Stomach smooth muscle (tissue), 2 donors: ENCODE results near the gene CBX1.

Experiments used
- H3K27ac ChIP-seq: one replicate; pipeline ENCODE4 v1.7.0; 2013; ENCODE audit warnings: mild to moderate bottlenecking, low read length, inconsistent platforms
- H3K27me3 ChIP-seq, 2 donors: one replicate each; pipeline ENCODE4 v1.7.0; 2013; ENCODE audit warnings: low read length in 2 of 2; ENCODE audit not compliant: insufficient read depth in 2 of 2, control insufficient read depth in 1 of 2
- H3K36me3 ChIP-seq, 2 donors: one replicate each; pipeline ENCODE4 v1.7.0; 2013; ENCODE audit warnings: low read length in 2 of 2; ENCODE audit not compliant: control insufficient read depth in 2 of 2, insufficient read depth in 2 of 2
- H3K4me1 ChIP-seq: one replicate; pipeline ENCODE4 v1.7.0; 2013; ENCODE audit warnings: low read length; ENCODE audit not compliant: control insufficient read depth, insufficient read depth
- H3K4me3 ChIP-seq, 2 donors: one replicate each; pipeline ENCODE4 v1.7.0; 2013; ENCODE audit warnings: low read length in 2 of 2
- H3K9ac ChIP-seq, 2 donors: one replicate each; pipeline ENCODE4 v1.7.0; 2013; ENCODE audit warnings: low read length in 2 of 2, mild to moderate bottlenecking in 1 of 2
- H3K9me3 ChIP-seq, 2 donors: one replicate each; pipeline ENCODE4 v1.7.0; 2013; ENCODE audit warnings: low read length in 2 of 2; ENCODE audit not compliant: control insufficient read depth in 2 of 2
- donor health status: healthy.
- donor health status: Pancreatic carcinoma.

The CBX1 gene

GRCh38 chr17:48025040-48025903 is 76.0 kb downstream of the CBX1 start:
- H3K4me3 ChIP-seq: peak overlapping the region; percentile 81 to 84
- H3K9ac ChIP-seq: peak overlapping the region; percentile 4 to 47
- peak overlapping the region; percentile 91 for H3K27ac ChIP-seq

GRCh38 chr17:48024149-48025039 is 76.9 kb downstream of the CBX1 start:
- no peaks in the 10 kb centered on the region for H3K27me3 ChIP-seq
- H3K9me3 ChIP-seq: no peaks in the 10 kb centered on the region
- H3K4me3 ChIP-seq: peak overlapping the region; percentile 52 to 84
- H3K36me3 ChIP-seq: no peaks in the 10 kb centered on the region
- H3K27ac ChIP-seq: peak overlapping the region; percentile 91
- H3K4me1 ChIP-seq: peaks cover 35% of the 10 kb centered on the region
- H3K9ac ChIP-seq: peak overlapping the region; percentile 29 to 62

More at GRCh38 chr17:48025040-48025903, 76.0 kb downstream of the CBX1 start:
- Histone ChIP-seq H3K36me3 (no peaks in the 10 kb centered on the region), H3K9me3 (no peaks in the 10 kb centered on the region), H3K4me1 (peaks cover 35% of the 10 kb centered on the region), H3K27me3 (no peaks in the 10 kb centered on the region)

GRCh38 chr17:48023400-48024148 is 77.7 kb downstream of the CBX1 start:
- Histone ChIP-seq H3K27ac (peak overlapping the region; percentile 91), H3K9ac (peak overlapping the region; percentile 47 to 62), H3K4me3 (peak overlapping the region; percentile 52 to 84), H3K4me1 (peaks cover 35% of the 10 kb centered on the region), H3K36me3 (no peaks in the 10 kb centered on the region), H3K9me3 (no peaks in the 10 kb centered on the region), H3K27me3 (peaks cover 0 to 2% of the 10 kb centered on the region in 2 donors)

- Histone ChIP-seq H3K4me3 (no peak overlapping the region), H3K27me3 (peaks cover 0 to 2% of the 10 kb centered on the region in 2 donors), H3K9me3 (no peaks in the 10 kb centered on the region), H3K4me1 (peaks cover 35% of the 10 kb centered on the region), H3K27ac (no peak overlapping the region), H3K36me3 (no peaks in the 10 kb centered on the region), H3K9ac (no peak overlapping the region)
Measured at GRCh38 chr17:48022901-48023300, 78.4 kb downstream of the CBX1 start.

GRCh38 chr17:48021934-48022333 is 79.3 kb downstream of the CBX1 start:
- H3K4me1 ChIP-seq: peaks cover 33% of the 10 kb centered on the region
- peaks cover 0 to 2% of the 10 kb centered on the region in 2 donors for H3K27me3 ChIP-seq
- H3K36me3 ChIP-seq: no peaks in the 10 kb centered on the region
- no peak overlapping the region for H3K27ac ChIP-seq
- H3K4me3 ChIP-seq: no peak overlapping the region
- no peaks in the 10 kb centered on the region for H3K9me3 ChIP-seq
- no peak overlapping the region for H3K9ac ChIP-seq
